ENCODE data around the gene ZNG1A. TPM values are rescaled to one million over a fixed set of nuclear protein-coding genes. Genes with fewer than 3 reads are reported as not detected.
"Not testable (repeated sequence)": the region's sequence is repeated elsewhere in the genome, so short reads cannot be mapped to it uniquely, and the experiment has no call there.

ZNG1A gene
- total and polyA plus RNA-seq, 8 donors, result 14.1 to 31.1 (median 20.3) TPM

- ATAC-seq (peak in 1 of 4 donors; percentile 2), DNase-seq (no peak), FAIRE-seq (no peak)
- peak overlapping the region; percentile 43 to 64 (median 48) for H3K4me3 ChIP-seq
- H3K36me3 ChIP-seq, result no peaks in the 10 kb centered on the region
- intact Hi-C loops (cut with DNase I), result no loop called here
- no peaks in the 10 kb centered on the region for H3K27me3 ChIP-seq
- TF ChIP-seq CTCF (IDR thresholded peaks at IDR 0.05), result no peak
- H3K4me1 ChIP-seq, result peaks cover 0 to 62% (median 9%) of the 10 kb centered on the region in 3 donors
- WGBS, 2 donors, result 24 to 39% methylated on average over 6 of the region's 6 CpGs
- H3K27ac ChIP-seq, result peak overlapping the region in 3 of 4 donors; percentile 89 to 97 (median 94)
- no peaks in the 10 kb centered on the region for H3K9me3 ChIP-seq
Observed at GRCh38 chr9:215631-216155, 36.8 kb upstream of the ZNG1A start.

- DNase-seq (peak; percentile 69 to 92 (median 80)), ATAC-seq (peak; percentile 89 to 92 (median 91)), FAIRE-seq (no peak)
- H3K27me3 ChIP-seq, result no peaks in the 10 kb centered on the region
- peak within 1 kb of the TSS; percentile 34 to 97 (median 92) for H3K27ac ChIP-seq
- peak in 1 of 4 donors; percentile 15 for TF ChIP-seq CTCF (IDR thresholded peaks at IDR 0.05)
- WGBS, 2 donors, result 1% methylated on average over 78 to 103 of the region's 103 CpGs
- peaks cover 0 to 62% (median 9%) of the 10 kb centered on the region in 3 donors for H3K4me1 ChIP-seq
- H3K36me3 ChIP-seq, result no peaks in the 10 kb centered on the region
- no peaks in the 10 kb centered on the region for H3K9me3 ChIP-seq
- intact Hi-C loops (cut with DNase I), result no loop called here
- H3K4me3 ChIP-seq, result peak within 1 kb of the TSS; percentile 43 to 64 (median 48)
Observed at GRCh38 chr9:214648-215493, 36.0 kb upstream of the ZNG1A start, which contains the start of gene DOCK8. DOCK8 (plus strand) TSS chr9:214865; CDS start chr9:214977, 112 bp downstream.

- Histone ChIP-seq H3K4me3 (peak overlapping the region; percentile 43 to 64 (median 48)), H3K36me3 (no peaks in the 10 kb centered on the region), H3K4me1 (peaks cover 0 to 59% (median 9%) of the 10 kb centered on the region in 3 donors), H3K9me3 (no peaks in the 10 kb centered on the region), H3K27me3 (no peaks in the 10 kb centered on the region), H3K27ac (peak overlapping the region; percentile 34 to 97 (median 92))
- TF ChIP-seq CTCF (IDR thresholded peaks at IDR 0.05), result no peak
- ATAC-seq, result no peak
- no peak for FAIRE-seq
- intact Hi-C loops (cut with DNase I), result no loop called here
- no peak for DNase-seq
- 3 to 4% methylated on average over 14 of the region's 14 CpGs for WGBS, 2 donors
Observed at GRCh38 chr9:214351-214647, 35.4 kb upstream of the ZNG1A start.

GRCh38 chr9:213901-214300, 35.0 kb upstream of the ZNG1A start:
- FAIRE-seq; ATAC-seq; H3K9me3 ChIP-seq; H3K36me3 ChIP-seq; intact Hi-C loops (cut with DNase I); DNase-seq; H3K27me3 ChIP-seq: not testable (repeated sequence)
- WGBS, 2 donors, result 89 to 91% methylated on average over 24 of the region's 24 CpGs
- Histone ChIP-seq H3K27ac (peak overlapping the region in 2 of 4 donors; percentile 94 to 97), H3K4me3 (peak overlapping the region in 3 of 4 donors; percentile 43 to 64 (median 47)), H3K4me1 (peaks cover 0 to 59% (median 9%) of the 10 kb centered on the region in 3 donors)

- intact Hi-C loops (cut with DNase I), result no loop called here
- TF ChIP-seq CTCF (IDR thresholded peaks at IDR 0.05), result no peak
- Histone ChIP-seq H3K27me3 (no peaks in the 10 kb centered on the region), H3K9me3 (no peaks in the 10 kb centered on the region), H3K4me3 (no peak overlapping the region), H3K27ac (peak overlapping the region in 2 of 4 donors; percentile 71 to 79), H3K4me1 (peaks cover 0 to 49% (median 9%) of the 10 kb centered on the region in 3 donors), H3K36me3 (no peaks in the 10 kb centered on the region)
- FAIRE-seq (no peak), ATAC-seq (no peak), DNase-seq (no peak)
- 70 to 87% methylated on average over 3 of the region's 3 CpGs for WGBS, 2 donors
Observed at GRCh38 chr9:212297-212696, 33.4 kb upstream of the ZNG1A start.
